ENCODE measurements around the gene ZNF358. TPM values are rescaled to one million over a fixed set of nuclear protein-coding genes. Genes with fewer than 3 reads are reported as not detected.
"Not testable (repeated sequence)": the region's sequence is repeated elsewhere in the genome, so short reads cannot be mapped to it uniquely, and the experiment has no call there.

ZNF358 gene
- total and polyA plus RNA-seq, 4 donors, result 12.3 to 96.0 (median 59.6) TPM

DNA sequence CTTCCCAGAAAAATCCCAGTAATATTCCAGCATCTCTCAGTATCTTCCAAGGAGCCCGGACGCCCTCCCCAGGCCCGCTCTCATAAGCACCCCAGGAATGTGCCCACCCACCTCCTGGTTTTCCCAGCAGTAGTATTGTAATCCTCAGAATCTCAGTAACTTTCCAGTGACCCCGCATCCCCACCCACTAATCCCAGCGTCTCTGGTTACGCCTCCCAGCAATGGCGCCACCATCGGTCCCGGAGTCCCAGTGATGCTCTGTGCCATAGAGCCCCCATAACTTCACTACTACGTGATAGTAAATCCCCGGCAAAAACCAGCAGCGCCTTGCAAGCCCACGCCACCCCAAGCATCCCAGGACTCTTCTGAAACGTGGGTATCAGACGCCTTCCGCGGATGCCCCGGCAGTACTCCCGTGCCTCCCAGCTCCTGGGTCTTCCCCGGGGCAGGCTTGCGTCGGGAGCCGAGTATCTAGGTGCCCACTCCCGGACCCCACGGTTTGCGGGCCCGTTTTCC is 18.7 kb downstream of the ZNF358 start:
- DNase-seq (ENCODE audit: low read depth in 4 of 6, low spot score in 6 of 6), result peak in 2 of 6 donors; percentile 87 to 90
- H3K36me3 ChIP-seq (ENCODE audit: control insufficient read depth, insufficient read depth, low read length), result peaks cover 47% of the 10 kb centered on the region
- peaks cover 26% of the 10 kb centered on the region for H3K4me1 ChIP-seq (ENCODE audit: control insufficient read depth, insufficient read depth, low read length)
- H3K27me3 ChIP-seq (ENCODE audit: control insufficient read depth, insufficient read depth, low read length), result no peaks in the 10 kb centered on the region
- H3K4me3 ChIP-seq (ENCODE audit: low read depth, low read length), result peak overlapping the region; percentile 83
- H3K9me3 ChIP-seq (ENCODE audit: control insufficient read depth, insufficient read depth, low read length), result no peaks in the 10 kb centered on the region
- peak overlapping the region; percentile 98 for H3K27ac ChIP-seq (ENCODE audit: low read depth, low read length)
- 0% methylated on average over 27 of the region's 27 CpGs for WGBS (ENCODE audit: insufficient coverage)

DNA sequence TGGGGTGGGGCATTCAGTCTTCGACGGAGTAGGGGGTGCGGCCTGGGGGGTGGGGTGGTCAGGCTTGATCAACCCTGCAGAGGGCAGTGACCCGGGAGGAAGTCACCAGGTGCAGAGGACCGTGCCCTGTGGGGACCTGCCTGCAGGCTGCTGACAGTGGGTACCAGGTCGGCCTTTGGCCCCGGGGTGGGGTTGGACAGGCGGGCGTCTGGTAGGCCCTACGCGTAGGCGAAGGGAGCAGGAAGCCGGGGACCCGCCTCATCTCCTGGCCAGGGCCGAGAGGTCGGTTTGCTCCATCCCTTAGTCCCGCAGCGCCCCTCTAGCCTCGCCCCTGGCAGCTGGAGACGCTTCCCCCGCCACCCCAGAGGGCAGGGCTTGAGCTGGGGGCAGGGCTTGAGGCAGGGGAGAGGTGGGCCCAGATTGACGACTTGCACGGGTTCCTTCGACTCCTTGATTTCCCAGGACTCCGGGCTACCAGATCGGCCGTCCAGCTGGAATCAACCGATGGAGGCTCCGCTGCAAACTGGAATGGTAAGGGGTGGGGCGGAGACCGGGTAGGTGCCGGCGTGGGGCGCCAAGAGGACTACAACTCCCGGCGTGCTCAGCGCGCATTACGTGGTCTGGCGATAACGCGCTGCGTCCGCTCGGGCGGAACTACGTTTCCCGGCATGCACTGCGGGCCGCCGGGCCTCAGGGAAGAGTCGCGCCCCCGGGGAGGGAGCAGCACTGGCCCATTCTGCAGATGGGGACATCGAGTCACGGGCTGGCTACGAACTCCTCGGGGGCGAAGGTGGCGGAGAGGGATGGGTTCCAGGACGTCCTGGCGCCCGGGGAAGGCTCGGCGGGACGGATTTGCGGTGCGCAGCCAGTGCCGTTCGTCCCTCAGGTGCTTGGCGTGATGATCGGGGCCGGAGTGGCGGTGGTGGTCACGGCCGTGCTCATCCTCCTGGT is 19.4 kb downstream of the ZNF358 start, which contains the start of gene PNPLA6:
TSS of gene PNPLA6 (plus strand) at position 671 of the 951 bp plus-strand sequence. CDS start at position 743, 72 bp downstream.
- Histone ChIP-seq H3K27me3 (ENCODE audit: control insufficient read depth, insufficient read depth, low read length) (no peaks in the 10 kb centered on the region), H3K36me3 (ENCODE audit: control insufficient read depth, insufficient read depth, low read length) (peaks cover 47% of the 10 kb centered on the region), H3K9me3 (ENCODE audit: control insufficient read depth, insufficient read depth, low read length) (no peaks in the 10 kb centered on the region), H3K4me3 (ENCODE audit: low read depth, low read length) (peak within 1 kb of the TSS; percentile 83), H3K27ac (ENCODE audit: low read depth, low read length) (peak within 1 kb of the TSS; percentile 98), H3K4me1 (ENCODE audit: control insufficient read depth, insufficient read depth, low read length) (peaks cover 26% of the 10 kb centered on the region)
- DNase-seq (ENCODE audit: low read depth in 4 of 6, low spot score in 6 of 6), result peak in 5 of 6 donors; percentile 93 to 98 (median 93)
- under 1% methylated on average over 76 of the region's 76 CpGs for WGBS (ENCODE audit: insufficient coverage)

DNA sequence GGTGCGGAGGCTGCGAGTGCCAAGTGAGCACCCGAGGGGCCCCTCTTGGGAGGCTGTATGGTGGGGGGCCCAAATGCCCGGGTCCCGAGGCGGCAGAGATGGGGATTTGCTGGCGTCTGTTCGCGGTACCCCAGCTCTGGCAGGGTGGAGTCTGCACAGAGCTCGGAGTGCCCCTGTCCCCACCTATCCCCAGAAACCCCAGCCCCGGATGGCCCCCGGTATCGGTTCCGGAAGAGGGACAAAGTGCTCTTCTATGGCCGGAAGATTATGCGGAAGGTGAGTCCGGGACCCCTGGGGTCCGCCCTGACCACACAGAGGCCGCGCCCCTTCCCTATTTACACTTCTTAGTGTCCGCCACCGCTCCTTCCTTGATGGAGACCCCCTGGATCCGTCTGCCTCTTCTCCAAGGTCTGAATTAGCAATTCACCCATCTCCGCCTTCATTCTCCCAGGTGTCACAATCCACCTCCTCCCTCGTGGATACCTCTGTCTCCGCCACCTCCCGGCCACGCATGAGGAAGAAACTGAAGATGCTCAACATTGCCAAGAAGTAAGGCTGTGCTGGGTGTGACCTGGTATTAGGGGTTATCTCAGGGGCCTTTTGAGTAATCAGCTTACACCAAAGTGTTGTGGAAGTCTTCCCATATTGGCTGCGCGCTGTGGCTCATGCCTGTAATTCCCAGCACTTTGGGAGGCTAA is 20.2 kb downstream of the ZNF358 start:
- H3K27ac ChIP-seq (ENCODE audit: low read depth, low read length), result peak overlapping the region; percentile 98
- no peak for DNase-seq (ENCODE audit: low read depth in 4 of 6, low spot score in 6 of 6)
- H3K36me3 ChIP-seq (ENCODE audit: control insufficient read depth, insufficient read depth, low read length), result peaks cover 50% of the 10 kb centered on the region
- peaks cover 26% of the 10 kb centered on the region for H3K4me1 ChIP-seq (ENCODE audit: control insufficient read depth, insufficient read depth, low read length)
- H3K27me3 ChIP-seq (ENCODE audit: control insufficient read depth, insufficient read depth, low read length), result no peaks in the 10 kb centered on the region
- peak overlapping the region; percentile 83 for H3K4me3 ChIP-seq (ENCODE audit: low read depth, low read length)
- 41% methylated on average over 16 of the region's 30 CpGs for WGBS (ENCODE audit: insufficient coverage)
- H3K9me3 ChIP-seq (ENCODE audit: control insufficient read depth, insufficient read depth, low read length), result no peaks in the 10 kb centered on the region

DNA sequence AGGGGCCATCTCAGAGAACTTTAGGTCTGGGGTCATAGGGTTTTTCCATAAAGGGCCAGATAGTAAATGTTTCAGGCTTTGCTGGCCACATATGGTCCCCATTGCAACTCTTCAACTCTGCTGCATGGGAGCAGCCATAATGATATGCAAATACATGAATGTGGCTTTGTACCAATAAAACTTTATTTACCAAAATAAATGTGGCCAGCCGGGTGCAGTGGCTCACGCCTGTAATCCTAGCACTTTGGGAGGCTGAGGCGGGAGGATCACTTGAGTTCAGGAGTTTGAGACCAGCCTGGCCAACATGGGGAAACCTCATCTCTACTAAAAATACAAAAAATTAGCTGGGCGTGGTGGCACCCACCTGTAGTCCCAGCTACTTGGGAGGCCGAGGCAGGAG is 23.1 kb downstream of the ZNF358 start:
- not testable (repeated sequence) for H3K27me3 ChIP-seq (ENCODE audit: control insufficient read depth, insufficient read depth, low read length); H3K4me3 ChIP-seq (ENCODE audit: low read depth, low read length); DNase-seq (ENCODE audit: low read depth in 4 of 6, low spot score in 6 of 6); H3K27ac ChIP-seq (ENCODE audit: low read depth, low read length); H3K9me3 ChIP-seq (ENCODE audit: control insufficient read depth, insufficient read depth, low read length)
- H3K36me3 ChIP-seq (ENCODE audit: control insufficient read depth, insufficient read depth, low read length), result peaks cover 76% of the 10 kb centered on the region
- WGBS (ENCODE audit: insufficient coverage), result 100% methylated on average over 1 of the region's 5 CpGs
- H3K4me1 ChIP-seq (ENCODE audit: control insufficient read depth, insufficient read depth, low read length), result peaks cover 16% of the 10 kb centered on the region

DNA sequence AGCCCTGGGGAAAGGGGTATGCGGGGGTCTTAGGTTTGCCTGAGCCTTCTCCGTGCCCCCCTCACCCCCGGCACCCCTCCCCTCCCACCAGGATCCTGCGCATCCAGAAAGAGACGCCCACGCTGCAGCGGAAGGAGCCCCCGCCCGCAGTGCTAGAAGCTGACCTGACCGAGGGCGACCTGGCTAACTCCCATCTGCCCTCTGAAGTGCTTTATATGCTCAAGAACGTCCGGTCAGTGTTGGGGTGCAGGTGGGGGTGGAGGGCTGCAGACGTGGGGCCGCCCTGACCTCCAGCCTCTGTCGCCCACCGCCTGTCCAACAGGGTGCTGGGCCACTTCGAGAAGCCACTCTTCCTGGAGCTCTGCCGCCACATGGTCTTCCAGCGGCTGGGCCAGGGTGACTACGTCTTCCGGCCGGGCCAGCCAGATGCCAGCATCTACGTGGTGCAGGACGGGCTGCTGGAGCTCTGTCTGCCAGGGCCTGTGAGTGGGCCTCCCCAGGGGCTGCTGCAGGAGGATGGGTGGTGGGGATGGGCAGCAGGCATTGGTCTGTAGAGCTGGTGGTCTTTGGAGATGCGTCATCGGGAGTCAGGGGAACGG is 24.0 kb downstream of the ZNF358 start:
- no peaks in the 10 kb centered on the region for H3K27me3 ChIP-seq (ENCODE audit: control insufficient read depth, insufficient read depth, low read length)
- no peaks in the 10 kb centered on the region for H3K9me3 ChIP-seq (ENCODE audit: control insufficient read depth, insufficient read depth, low read length)
- H3K4me1 ChIP-seq (ENCODE audit: control insufficient read depth, insufficient read depth, low read length), result peaks cover 11% of the 10 kb centered on the region
- 94% methylated on average over 21 of the region's 28 CpGs for WGBS (ENCODE audit: insufficient coverage)
- H3K36me3 ChIP-seq (ENCODE audit: control insufficient read depth, insufficient read depth, low read length), result peaks cover 85% of the 10 kb centered on the region
- no peak overlapping the region for H3K4me3 ChIP-seq (ENCODE audit: low read depth, low read length)
- DNase-seq (ENCODE audit: low read depth in 4 of 6, low spot score in 6 of 6), result no peak
- H3K27ac ChIP-seq (ENCODE audit: low read depth, low read length), result no peak overlapping the region

DNA sequence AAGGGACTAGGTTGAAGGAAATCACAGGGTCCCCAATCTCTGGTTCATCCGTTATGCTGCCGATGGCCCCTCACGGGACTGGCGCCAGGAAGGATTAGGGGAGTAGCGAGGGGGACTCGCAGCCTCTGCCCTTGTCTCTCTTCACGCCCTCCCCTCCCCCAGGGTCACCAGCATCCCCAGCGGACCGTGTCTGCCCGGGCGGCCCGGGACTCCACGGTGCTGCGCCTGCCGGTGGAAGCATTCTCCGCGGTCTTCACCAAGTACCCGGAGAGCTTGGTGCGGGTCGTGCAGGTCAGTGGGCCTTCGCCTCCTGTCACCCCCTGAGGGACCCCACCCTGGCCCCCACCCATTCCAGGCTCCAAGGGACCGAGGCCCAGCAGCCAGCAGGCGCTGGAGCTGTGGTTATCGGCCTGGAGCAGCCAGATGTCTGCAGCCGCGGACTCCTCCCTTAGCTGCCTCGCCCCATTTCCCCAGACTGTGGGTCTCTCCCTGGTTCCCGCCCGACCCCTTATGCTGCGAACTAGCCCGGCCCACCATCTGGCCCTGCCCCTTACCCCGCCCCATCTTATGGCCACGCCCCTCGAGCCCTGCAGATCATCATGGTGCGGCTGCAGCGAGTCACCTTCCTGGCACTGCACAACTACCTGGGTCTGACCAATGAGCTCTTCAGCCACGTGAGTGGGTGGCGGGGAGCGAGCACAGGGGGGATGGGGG is 25.0 kb downstream of the ZNF358 start:
- H3K36me3 ChIP-seq (ENCODE audit: control insufficient read depth, insufficient read depth, low read length), result peaks cover 91% of the 10 kb centered on the region
- no peaks in the 10 kb centered on the region for H3K9me3 ChIP-seq (ENCODE audit: control insufficient read depth, insufficient read depth, low read length)
- WGBS (ENCODE audit: insufficient coverage), result 63% methylated on average over 34 of the region's 39 CpGs
- no peak overlapping the region for H3K27ac ChIP-seq (ENCODE audit: low read depth, low read length)
- no peaks in the 10 kb centered on the region for H3K27me3 ChIP-seq (ENCODE audit: control insufficient read depth, insufficient read depth, low read length)
- no peak for DNase-seq (ENCODE audit: low read depth in 4 of 6, low spot score in 6 of 6)
- no peak overlapping the region for H3K4me3 ChIP-seq (ENCODE audit: low read depth, low read length)
- peaks cover 6% of the 10 kb centered on the region for H3K4me1 ChIP-seq (ENCODE audit: control insufficient read depth, insufficient read depth, low read length)

DNA sequence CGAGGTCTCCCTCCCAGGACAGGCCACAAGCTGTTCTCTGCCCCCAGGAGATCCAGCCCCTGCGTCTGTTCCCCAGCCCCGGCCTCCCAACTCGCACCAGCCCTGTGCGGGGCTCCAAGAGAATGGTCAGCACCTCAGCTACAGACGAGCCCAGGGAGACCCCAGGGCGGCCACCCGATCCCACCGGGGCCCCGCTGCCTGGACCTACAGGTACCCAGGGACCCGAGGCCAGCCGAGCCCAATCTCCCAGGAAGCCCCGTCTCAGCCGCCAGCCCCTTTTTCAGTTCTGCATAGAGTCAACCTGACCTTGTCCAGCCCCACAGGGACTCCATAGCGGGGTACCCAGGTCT is 25.5 kb downstream of the ZNF358 start:
- Histone ChIP-seq H3K36me3 (ENCODE audit: control insufficient read depth, insufficient read depth, low read length) (peaks cover 86% of the 10 kb centered on the region), H3K27ac (ENCODE audit: low read depth, low read length) (no peak overlapping the region), H3K9me3 (ENCODE audit: control insufficient read depth, insufficient read depth, low read length) (no peaks in the 10 kb centered on the region), H3K4me3 (ENCODE audit: low read depth, low read length) (no peak overlapping the region), H3K27me3 (ENCODE audit: control insufficient read depth, insufficient read depth, low read length) (no peaks in the 10 kb centered on the region), H3K4me1 (ENCODE audit: control insufficient read depth, insufficient read depth, low read length) (peaks cover 1% of the 10 kb centered on the region)
- WGBS (ENCODE audit: insufficient coverage), result 93% methylated on average over 15 of the region's 15 CpGs
- no peak for DNase-seq (ENCODE audit: low read depth in 4 of 6, low spot score in 6 of 6)

DNA sequence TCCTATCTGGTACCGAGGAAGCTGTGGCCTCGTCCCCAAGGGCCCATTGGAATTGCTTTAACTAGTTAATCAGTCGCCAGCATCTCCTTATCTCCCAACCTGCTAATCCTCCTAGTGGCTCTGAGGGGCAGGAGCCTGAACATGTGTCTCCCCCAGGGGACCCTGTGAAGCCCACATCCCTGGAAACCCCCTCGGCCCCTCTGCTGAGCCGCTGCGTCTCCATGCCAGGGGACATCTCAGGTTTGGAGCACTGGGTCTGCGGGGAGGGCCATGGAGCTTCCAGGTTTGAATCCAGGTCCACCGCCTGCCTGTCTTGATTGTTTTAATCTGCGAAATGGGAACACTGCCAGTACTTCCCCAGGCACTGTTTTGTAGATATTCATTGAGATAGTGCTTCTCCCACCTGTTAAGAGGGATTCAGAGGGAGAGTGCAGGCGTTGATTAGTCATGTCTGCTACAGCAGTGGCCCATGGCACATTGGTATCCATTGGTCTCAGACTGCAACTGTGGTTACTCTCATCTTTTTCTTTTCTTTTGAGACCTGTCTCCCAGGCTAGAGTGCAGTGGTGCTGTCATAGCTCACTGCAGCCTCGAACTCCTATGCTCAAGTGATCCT is 26.0 kb downstream of the ZNF358 start:
- Histone ChIP-seq H3K4me3 (ENCODE audit: low read depth, low read length) (no peak overlapping the region), H3K4me1 (ENCODE audit: control insufficient read depth, insufficient read depth, low read length) (no peaks in the 10 kb centered on the region), H3K36me3 (ENCODE audit: control insufficient read depth, insufficient read depth, low read length) (peaks cover 82% of the 10 kb centered on the region), H3K9me3 (ENCODE audit: control insufficient read depth, insufficient read depth, low read length) (no peaks in the 10 kb centered on the region), H3K27me3 (ENCODE audit: control insufficient read depth, insufficient read depth, low read length) (no peaks in the 10 kb centered on the region), H3K27ac (ENCODE audit: low read depth, low read length) (no peak overlapping the region)
- 94% methylated on average over 11 of the region's 11 CpGs for WGBS (ENCODE audit: insufficient coverage)
- no peak for DNase-seq (ENCODE audit: low read depth in 4 of 6, low spot score in 6 of 6)

Data from spinal cord (tissue), 10 donors.